AG08396 (cell line): ENCODE data around the gene CARMIL3.

Experiments used
- DNase-seq: peaks from one replicate; pipeline ENCODE4 v3.0.0; 2012; ENCODE audit warnings: low spot score, mixed read lengths

The CARMIL3 gene

DNA sequence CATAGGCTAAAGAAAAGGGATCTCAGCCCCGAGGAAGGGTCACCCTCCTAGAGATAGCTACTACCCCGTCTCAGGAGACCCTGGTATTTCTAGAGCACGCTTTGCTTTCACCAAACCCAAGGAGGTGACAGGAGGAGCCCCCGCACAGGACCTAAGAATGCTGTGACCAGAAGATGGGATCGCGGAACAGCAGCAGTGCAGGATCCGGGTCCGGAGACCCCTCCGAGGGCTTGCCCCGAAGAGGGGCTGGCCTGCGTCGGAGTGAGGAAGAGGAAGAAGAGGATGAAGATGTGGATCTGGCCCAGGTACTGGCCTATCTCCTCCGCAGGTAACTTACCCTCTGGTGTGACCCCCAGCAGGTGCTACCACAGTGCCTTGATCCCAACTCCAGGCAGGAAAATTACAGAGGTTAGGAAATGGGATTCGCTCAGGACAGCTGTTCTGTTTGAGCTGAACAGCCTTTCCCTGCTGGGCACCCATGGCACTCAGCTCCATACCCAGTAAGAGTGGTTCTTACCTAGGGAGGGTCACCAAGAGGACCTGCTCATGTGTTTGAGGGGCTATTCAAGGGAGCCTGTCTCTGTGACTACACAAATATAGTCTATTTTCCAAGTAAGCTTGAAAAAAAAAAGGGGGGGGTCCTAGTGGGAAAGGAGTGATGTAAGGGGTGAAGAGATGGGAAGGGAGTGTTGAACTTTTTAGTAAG, 63.8 kb downstream of the CARMIL3 start:
- DNase-seq: no peak

DNA sequence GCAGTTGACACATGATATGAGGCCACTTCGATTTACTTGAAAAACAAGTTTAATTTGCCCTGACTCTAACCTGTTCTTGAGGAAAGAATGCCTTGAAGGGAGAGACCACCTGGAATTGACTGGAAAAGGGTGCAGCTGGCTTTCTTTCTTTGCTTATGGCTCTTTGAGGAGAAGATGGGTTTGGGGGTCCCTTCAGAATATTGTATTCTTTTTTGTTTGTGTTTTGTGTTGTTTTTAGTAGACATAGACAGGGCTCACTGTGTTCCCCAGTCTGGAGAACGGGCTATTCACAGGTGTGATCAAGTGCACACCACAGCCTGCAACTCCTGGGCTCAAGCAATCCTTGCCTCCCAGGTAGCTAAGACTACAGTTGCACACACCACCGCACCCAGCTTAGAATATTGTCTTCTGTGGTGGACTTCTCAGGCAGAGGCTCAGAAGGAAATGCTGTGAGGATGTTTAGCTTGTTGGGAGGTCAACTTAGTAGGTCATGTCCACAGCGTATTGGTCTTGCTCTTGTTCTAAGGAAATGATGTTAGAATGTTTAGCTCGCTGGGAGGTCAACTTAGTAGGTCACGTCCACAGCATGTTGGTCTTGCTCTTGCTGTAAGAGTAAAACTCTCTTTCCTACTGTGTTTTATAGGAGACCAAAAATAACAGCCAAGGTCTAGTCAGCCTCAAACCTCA, 64.5 kb downstream of the CARMIL3 start:
- DNase-seq: no peak

DNA sequence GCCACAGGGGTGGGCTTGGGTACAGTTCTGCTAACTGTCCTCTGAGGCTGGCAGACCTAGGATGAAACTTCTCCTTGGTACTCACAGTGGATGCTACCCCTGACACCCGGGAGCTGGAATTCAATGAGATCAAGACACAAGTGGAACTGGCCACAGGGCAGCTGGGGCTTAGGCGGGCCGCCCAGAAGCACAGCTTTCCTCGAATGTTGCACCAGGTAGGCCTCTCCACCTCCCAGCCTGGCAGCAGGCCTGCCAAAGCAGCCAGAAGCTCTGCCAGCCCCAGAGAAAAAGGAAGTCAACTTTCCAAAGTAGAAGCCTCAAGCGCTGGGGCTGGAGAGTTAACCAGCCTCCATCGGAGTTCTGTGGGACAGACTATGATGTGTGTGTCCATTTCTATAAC, 65.4 kb downstream of the CARMIL3 start:
- no peak for DNase-seq
